PC-3 (cell line): ENCODE results near the gene PLS3. TPM values are rescaled to one million over a fixed set of nuclear protein-coding genes. Genes with fewer than 3 reads are reported as not detected.

Experiments used
- ATAC-seq: fragments of 200-7000 bp; cut with Tn5 transposase; 2 replicates; pipeline ENCODE4 v1.9.1; 2020; ENCODE audit warnings: mild to moderate bottlenecking, moderate library complexity
- BruUV-seq: library from RNA; stranded (reverse); fragments of 400-500 nt; replicated peaks from 2 replicates; lab custom pipeline; 2021; lab: Mats Ljungman, UMichigan
- CTCF ChIA-PET: fragments of 300-600 bp; sonication (Branson Sonifier 250); formaldehyde crosslinking; loops from one replicate; lab custom pipeline; 2022; ENCODE audit warnings: antibody characterized with exemption; lab: Charles Lee
- POLR2A ChIA-PET: fragments of 300-600 bp; sonication (Branson Sonifier 250); formaldehyde crosslinking; loops from one replicate; lab custom pipeline; 2022; ENCODE audit warnings: antibody characterized with exemption; ENCODE audit not compliant: unreplicated experiment; lab: Charles Lee
- DNase-seq: peaks from one replicate; pipeline ENCODE4 v3.0.0-alpha.2; 2015
- H2AFZ ChIP-seq: fragments of 300-600 bp; sonication (generic); 2 replicates; pipeline ENCODE4 v1.6.0; 2016; ENCODE audit warnings: antibody characterized with exemption, low read length
- H3F3A ChIP-seq: fragments of 300-600 bp; sonication (generic); one replicate; pipeline ENCODE4 v1.6.0; 2017; ENCODE audit warnings: antibody characterized with exemption, low read length, control low read depth, mild to moderate bottlenecking; ENCODE audit not compliant: unreplicated experiment
- H3K27ac ChIP-seq: fragments of 300-600 bp; sonication (generic); 2 replicates; pipeline ENCODE4 v1.5.1; 2016; ENCODE audit warnings: mild to moderate bottlenecking, low read length
- H3K27me3 ChIP-seq: fragments of 300-600 bp; sonication (generic); 2 replicates; pipeline ENCODE4 v1.6.1; 2016; ENCODE audit warnings: low read length, mixed read lengths
- H3K36me3 ChIP-seq: fragments of 300-600 bp; sonication (generic); 2 replicates; pipeline ENCODE4 v1.6.1; 2016; ENCODE audit warnings: low read depth, mixed run types, low read length, mixed read lengths
- H3K4me1 ChIP-seq: fragments of 300-600 bp; sonication (generic); 2 replicates; pipeline ENCODE4 v1.5.1; 2016; ENCODE audit warnings: low read length; ENCODE audit not compliant: insufficient read depth
- H3K4me2 ChIP-seq: fragments of 300-600 bp; sonication (generic); 2 replicates; pipeline ENCODE4 v1.6.0; 2016; ENCODE audit warnings: low read length
- H3K4me3 ChIP-seq: fragments of 300-600 bp; sonication (generic); 2 replicates; pipeline ENCODE4 v1.5.1; 2016; ENCODE audit warnings: mild to moderate bottlenecking, low read length, mixed read lengths
- H3K79me2 ChIP-seq: fragments of 300-600 bp; sonication (generic); 2 replicates; pipeline ENCODE4 v1.6.1; 2017; ENCODE audit warnings: low read length, mixed read lengths
- H3K9ac ChIP-seq: fragments of 300-600 bp; sonication (generic); 2 replicates; pipeline ENCODE4 v1.6.0; 2016; ENCODE audit warnings: mild to moderate bottlenecking, low read length
- H3K9me2 ChIP-seq: fragments of 300-600 bp; sonication (generic); replicated peaks from 2 replicates; pipeline ENCODE4 v1.6.1; 2016; ENCODE audit warnings: mixed run types, low read length, mixed read lengths
- H3K9me3 ChIP-seq: fragments of 300-600 bp; sonication (generic); 2 replicates; pipeline ENCODE4 v1.6.1; 2016; ENCODE audit warnings: low read length, mixed read lengths
- H4K20me1 ChIP-seq: fragments of 300-600 bp; sonication (generic); 2 replicates; pipeline ENCODE4 v1.6.1; 2016; ENCODE audit warnings: low read length, mixed read lengths
- CTCF ChIP-seq: fragments of 300-600 bp; sonication (generic); conservative IDR thresholded peaks from 2 replicates; pipeline ENCODE4 v1.5.1; 2017; ENCODE audit warnings: antibody characterized with exemption, low read depth, mild to moderate bottlenecking, low read length
- EZH2 ChIP-seq: fragments of 300-600 bp; sonication (generic); IDR thresholded peaks from one replicate; pipeline ENCODE4 v1.6.1; 2017; ENCODE audit warnings: antibody characterized with exemption, mild to moderate bottlenecking, low read length; ENCODE audit not compliant: unreplicated experiment
- EZH2phosphoT487 ChIP-seq: fragments of 300-600 bp; sonication (generic); IDR thresholded peaks from 2 replicates; pipeline ENCODE4 v1.6.1; 2018; ENCODE audit warnings: mild to moderate bottlenecking, antibody characterized with exemption, low read length, borderline replicate concordance
- intact Hi-C: fragments of 100-400 bp; cut with micrococcal nuclease; formaldehyde crosslinking; loops from 2 replicates; pipeline ENCODE4 v1.9.0; 2023
- total RNA-seq: library from RNA; depleted of rRNA; stranded (reverse); fragments of >200 nt; gene quantifications from 2 replicates; pipeline ENCODE4 v1.2.3, GENCODE V29; 2014

Gene PLS3
- total RNA-seq, 1 experiment from 2014 or later, result 267 TPM

- Histone ChIP-seq H3K9me3 (no peaks in the 10 kb centered on the region), H2AFZ (peak overlapping the region; percentile 49), H3K9ac (peak overlapping the region; percentile 100), H3K9me2 (no peaks in the 10 kb centered on the region), H3K4me3 (peak overlapping the region; percentile 93; the same call in 1 of the 2 replicates), H3K27ac (peak overlapping the region; percentile 95), H3K4me1 (peaks cover 40% of the 10 kb centered on the region), H3F3A (peaks cover 4% of the 10 kb centered on the region), H3K36me3 (0 out of 2 replicates have a peak, but pooled peaks cover 5% of the 10 kb centered on the region), H3K27me3 (no peaks in the 10 kb centered on the region), H3K79me2 (peaks cover 42% of the 10 kb centered on the region), H3K4me2 (peak overlapping the region; percentile 90), H4K20me1 (peaks cover 18% of the 10 kb centered on the region)
- ATAC-seq (no peak), DNase-seq (no peak)
- ChIA-PET POLR2A (no interaction called here), CTCF (no interaction called here)
- no TSS peak for BruUV-seq
- intact Hi-C loops, result loop anchor here (2.0 to 5.0 kb wide), 3 partner anchors 147 to 332 kb away; no protein-coding TSS in a partner anchor
- TF ChIP-seq CTCF (no peak), EZH2 (no peak), EZH2phosphoT487 (no peak)
Measured at GRCh38 chrX:115559672-115560071, 1.3 kb upstream of the PLS3 start.

- TF ChIP-seq EZH2phosphoT487 (no peak), EZH2 (no peak), CTCF (no peak)
- Histone ChIP-seq H3K36me3 (0 out of 2 replicates have a peak, but pooled peaks cover 5% of the 10 kb centered on the region), H3K79me2 (peaks cover 49% of the 10 kb centered on the region), H3K9me2 (no peaks in the 10 kb centered on the region), H3K27ac (peak overlapping the region; percentile 95), H4K20me1 (peaks cover 18% of the 10 kb centered on the region), H2AFZ (peak overlapping the region; percentile 66), H3K27me3 (no peaks in the 10 kb centered on the region), H3K4me1 (peaks cover 46% of the 10 kb centered on the region), H3K4me2 (peak overlapping the region; percentile 90), H3K9me3 (no peaks in the 10 kb centered on the region), H3K4me3 (peak overlapping the region; percentile 93), H3K9ac (peak overlapping the region; percentile 100), H3F3A (peaks cover 4% of the 10 kb centered on the region)
- ChIA-PET POLR2A (interaction anchor here (0.5 to 0.6 kb wide), 3 partner anchors 19 to 1362 kb away, joined by 3 to 8 read pairs (median 4); no protein-coding TSS in a partner anchor), CTCF (no interaction called here)
- intact Hi-C loops, result loop anchor here (2.0 to 5.0 kb wide), 3 partner anchors 148 to 333 kb away; no protein-coding TSS in a partner anchor
- BruUV-seq, result no TSS peak
- peak; percentile 42 for ATAC-seq
- DNase-seq, result peak; percentile 92
Measured at GRCh38 chrX:115560211-115560977, 580 bp upstream of the PLS3 start.
